ENCODE results near the gene ZFAND3. TPM values are rescaled to one million over a fixed set of nuclear protein-coding genes. Genes with fewer than 3 reads are reported as not detected.

The ZFAND3 gene
- total and polyA plus RNA-seq, 8 donors, result 19.8 to 164 (median 37.3) TPM

- 86 to 93% (median 90%) methylated on average over 8 of the region's 8 CpGs for WGBS, 5 donors
- intact Hi-C loops (cut with DNase I; ENCODE audit: low total_unique reads), result no loop called here
- TF ChIP-seq CTCF (IDR thresholded peaks at IDR 0.05), result no peak
- TF ChIP-seq POLR2AphosphoS5 (IDR thresholded peaks at IDR 0.05), result no peak
- no peak for TF ChIP-seq POLR2A (IDR thresholded peaks at IDR 0.05)
- TF ChIP-seq EP300 (IDR thresholded peaks at IDR 0.05), result no peak
Measured at GRCh38 chr6:38146021-38146733, 326.6 kb downstream of the ZFAND3 start.

GRCh38 chr6:38146734-38147027 lies 327.2 kb downstream of the ZFAND3 start:
- Histone ChIP-seq H3K27ac (no peak overlapping the region), H3K27me3 (no peaks in the 10 kb centered on the region), H3K9me3 (no peaks in the 10 kb centered on the region), H3K4me3 (no peak overlapping the region), H3K36me3 (peaks cover 0 to 26% (median 18%) of the 10 kb centered on the region in 4 donors), H3K4me1 (peaks cover 0 to 28% (median 13%) of the 10 kb centered on the region in 4 donors)
- DNase-seq, result no peak
- TF ChIP-seq CTCF (IDR thresholded peaks at IDR 0.05) (no peak), POLR2A (IDR thresholded peaks at IDR 0.05) (no peak), EP300 (IDR thresholded peaks at IDR 0.05) (no peak), POLR2AphosphoS5 (IDR thresholded peaks at IDR 0.05) (no peak)
- intact Hi-C loops (cut with DNase I; ENCODE audit: low total_unique reads), result no loop called here
- WGBS, 5 donors, result 81 to 94% (median 90%) methylated on average over 1 of the region's 1 CpG

More at GRCh38 chr6:38146021-38146733, 326.6 kb downstream of the ZFAND3 start:
- Histone ChIP-seq H3K4me3 (no peak overlapping the region), H3K4me1 (peaks cover 0 to 28% (median 13%) of the 10 kb centered on the region in 4 donors), H3K9me3 (no peaks in the 10 kb centered on the region), H3K27ac (no peak overlapping the region), H3K36me3 (peaks cover 0 to 21% (median 14%) of the 10 kb centered on the region in 4 donors), H3K27me3 (no peaks in the 10 kb centered on the region)
- no peak for DNase-seq

GRCh38 chr6:38148606-38149005 lies 329.1 kb downstream of the ZFAND3 start:
- peaks cover 0 to 24% (median 8%) of the 10 kb centered on the region in 4 donors for H3K4me1 ChIP-seq
- H3K36me3 ChIP-seq, result peaks cover 13 to 37% (median 30%) of the 10 kb centered on the region in 4 donors
- 87 to 95% (median 89%) methylated on average over 2 of the region's 2 CpGs for WGBS, 5 donors
- H3K4me3 ChIP-seq, result no peak overlapping the region
- H3K27me3 ChIP-seq, result no peaks in the 10 kb centered on the region
- H3K9me3 ChIP-seq, result no peaks in the 10 kb centered on the region
- DNase-seq, result no peak
- intact Hi-C loops (cut with DNase I; ENCODE audit: low total_unique reads), result no loop called here
- TF ChIP-seq POLR2A (IDR thresholded peaks at IDR 0.05) (no peak), EP300 (IDR thresholded peaks at IDR 0.05) (no peak), POLR2AphosphoS5 (IDR thresholded peaks at IDR 0.05) (no peak)
- no peak overlapping the region for H3K27ac ChIP-seq

- DNase-seq, result peak in 1 of 2 donors; percentile 74
- Histone ChIP-seq H3K36me3 (peaks cover 21 to 45% (median 35%) of the 10 kb centered on the region in 4 donors), H3K4me3 (no peak overlapping the region)
Measured at GRCh38 chr6:38149531-38149930, 330.0 kb downstream of the ZFAND3 start.

More at GRCh38 chr6:38149531-38149930, 330.0 kb downstream of the ZFAND3 start:
- WGBS, 5 donors, result 69 to 83% (median 75%) methylated on average over 2 of the region's 2 CpGs
- H3K27ac ChIP-seq, result no peak overlapping the region
- intact Hi-C loops (cut with DNase I; ENCODE audit: low total_unique reads), result no loop called here
- H3K9me3 ChIP-seq, result no peaks in the 10 kb centered on the region
- H3K4me1 ChIP-seq, result peaks cover 0 to 18% (median 6%) of the 10 kb centered on the region in 4 donors
- TF ChIP-seq POLR2A (IDR thresholded peaks at IDR 0.05) (no peak), POLR2AphosphoS5 (IDR thresholded peaks at IDR 0.05) (no peak), CTCF (IDR thresholded peaks at IDR 0.05) (no peak), EP300 (IDR thresholded peaks at IDR 0.05) (no peak)
- H3K27me3 ChIP-seq, result no peaks in the 10 kb centered on the region

All from stomach (tissue), 9 donors.